OCI-LY3 (cell line): ENCODE results near the gene LDAF1.

ENCODE experiments used
- H2AFZ ChIP-seq: fragments of 200-600, 300-600 bp; shearing (Covaris generic); 2 replicates; pipeline ENCODE4 v1.6.0; 2014; ENCODE audit warnings: antibody characterized with exemption, low read depth, low read length
- H3K27ac ChIP-seq: fragments of 200-600, 300-600 bp; sonication (generic); 2 replicates; pipeline ENCODE4 v1.5.1; 2014; ENCODE audit warnings: mild to moderate bottlenecking, low read length, moderate library complexity, mixed read lengths
- H3K27me3 ChIP-seq: fragments of 200-600, 300-600 bp; sonication (generic); 2 replicates; pipeline ENCODE4 v1.6.1; 2014; ENCODE audit warnings: low read depth, low read length, mixed read lengths
- H3K36me3 ChIP-seq: fragments of 200-600, 300-600 bp; sonication (generic); replicated peaks from 2 replicates; pipeline ENCODE3; 2014; ENCODE audit warnings: low read depth, low read length, mixed read lengths
- H3K4me1 ChIP-seq: fragments of 300-600, 200-600 bp; sonication (generic); 2 replicates; pipeline ENCODE4 v1.6.1; 2014; ENCODE audit warnings: low read length, mixed read lengths
- H3K4me2 ChIP-seq: fragments of 200-600, 300-600 bp; sonication (generic); 2 replicates; pipeline ENCODE4 v1.6.1; 2014; ENCODE audit warnings: low read length, mixed read lengths
- H3K4me3 ChIP-seq: fragments of 300-600, 200-600 bp; sonication (generic); 2 replicates; pipeline ENCODE4 v1.5.1; 2014; ENCODE audit warnings: antibody characterized with exemption, mild to moderate bottlenecking, low read length, moderate library complexity
- H3K79me2 ChIP-seq: fragments of 300-600, 200-600 bp; shearing (Covaris generic); 2 replicates; pipeline ENCODE4 v1.6.1; 2014; ENCODE audit warnings: mild to moderate bottlenecking, low read length, mixed read lengths
- H3K9ac ChIP-seq: fragments of 300-600, 200-600 bp; shearing (Covaris generic); 2 replicates; pipeline ENCODE4 v1.6.0; 2014; ENCODE audit warnings: mild to moderate bottlenecking, low read length, moderate library complexity
- H3K9me3 ChIP-seq: fragments of 200-600, 300-600 bp; shearing (Covaris generic); 2 replicates; pipeline ENCODE4 v1.6.1; 2014; ENCODE audit warnings: low read length, mixed read lengths; ENCODE audit not compliant: insufficient read depth
- H4K20me1 ChIP-seq: fragments of 200-600, 300-600 bp; sonication (generic); 2 replicates; pipeline ENCODE4 v1.6.1; 2016; ENCODE audit warnings: low read length, mixed read lengths; ENCODE audit not compliant: insufficient read depth
- CTCF ChIP-seq: fragments of 200-600, 300-600 bp; sonication (generic); IDR thresholded peaks from 2 replicates; pipeline ENCODE4 v1.5.1; 2014; ENCODE audit warnings: antibody characterized with exemption, low read length, low read depth
- EZH2phosphoT487 ChIP-seq: fragments of 200-600 bp; shearing (Covaris generic); IDR thresholded peaks from 2 replicates; pipeline ENCODE4 v1.6.1; 2018; ENCODE audit warnings: antibody characterized with exemption, mixed run types, low read depth

The LDAF1 gene

DNA sequence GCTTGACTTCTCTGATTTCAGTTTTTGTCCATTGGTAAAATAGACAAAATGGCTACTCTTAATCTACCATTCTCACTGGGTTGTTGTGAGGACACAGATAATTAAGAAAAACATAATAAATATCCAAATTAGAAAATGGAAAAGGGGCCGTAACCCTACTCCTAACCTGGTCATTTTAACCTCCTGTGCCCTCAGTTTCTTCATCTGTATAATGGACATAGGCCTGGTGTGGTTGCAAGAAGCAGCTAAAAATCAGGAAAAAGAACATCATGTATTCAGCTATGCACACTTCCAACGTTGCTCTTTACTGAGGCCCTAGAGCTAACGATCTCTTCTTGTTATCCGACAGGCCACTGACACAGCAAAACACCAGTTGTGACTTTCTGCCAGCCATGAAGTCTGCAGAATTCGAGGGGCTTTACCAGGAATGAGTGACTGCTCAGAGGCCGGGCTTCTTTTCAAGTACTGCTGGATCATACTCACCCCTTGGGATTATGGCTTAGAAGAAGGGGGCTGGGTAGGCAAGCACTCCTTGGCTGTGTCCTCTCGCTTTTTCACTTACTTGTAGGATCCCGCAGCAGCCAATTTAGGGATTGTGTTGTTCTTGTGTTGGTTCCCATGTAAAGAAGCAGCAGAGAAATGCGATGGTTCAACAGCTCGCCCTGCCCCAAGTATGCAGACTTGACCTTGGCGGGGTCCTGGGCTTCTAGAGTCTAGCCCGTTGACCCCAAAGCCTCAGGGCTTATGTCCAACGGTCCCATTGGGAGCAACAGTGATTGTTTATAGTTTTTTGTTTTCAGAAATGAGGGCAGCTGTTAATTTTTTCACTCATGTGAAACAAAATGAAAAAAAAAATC is 20.9 kb downstream of the LDAF1 start:
- no peaks in the 10 kb centered on the region for H3K27me3 ChIP-seq
- no peaks in the 10 kb centered on the region for H3K79me2 ChIP-seq
- peaks cover 4% of the 10 kb centered on the region; the same call in 1 of the 2 replicates for H4K20me1 ChIP-seq
- H3K36me3 ChIP-seq, result peaks cover 83% of the 10 kb centered on the region
- H3K9ac ChIP-seq, result no peak overlapping the region
- TF ChIP-seq CTCF, result no peak
- TF ChIP-seq EZH2phosphoT487, result no peak
- H2AFZ ChIP-seq, result no peak overlapping the region
- H3K4me1 ChIP-seq, result peaks cover under 1% of the 10 kb centered on the region; the same call in 1 of the 2 replicates
- H3K27ac ChIP-seq, result no peak overlapping the region
- 0 out of 2 replicates have a peak, but pooled peaks cover 2% of the 10 kb centered on the region for H3K9me3 ChIP-seq
- no peak overlapping the region for H3K4me2 ChIP-seq
- no peak overlapping the region for H3K4me3 ChIP-seq

- Histone ChIP-seq H3K27ac (no peak overlapping the region), H3K4me1 (peaks cover 7% of the 10 kb centered on the region), H3K4me3 (no peak overlapping the region), H3K9ac (no peak overlapping the region), H2AFZ (no peak overlapping the region), H4K20me1 (peaks cover 4% of the 10 kb centered on the region; the same call in 1 of the 2 replicates), H3K9me3 (0 out of 2 replicates have a peak, but pooled peaks cover 7% of the 10 kb centered on the region), H3K4me2 (no peak overlapping the region), H3K79me2 (no peaks in the 10 kb centered on the region), H3K27me3 (no peaks in the 10 kb centered on the region), H3K36me3 (peaks cover 80% of the 10 kb centered on the region)
- TF ChIP-seq CTCF, result no peak
- TF ChIP-seq EZH2phosphoT487, result no peak
These were observed 21.5 kb downstream of the LDAF1 start for GRCh38 chr16:21179983-21180365.

- TF ChIP-seq EZH2phosphoT487, result no peak
- TF ChIP-seq CTCF, result no peak
- 0 out of 2 replicates have a peak, but pooled peaks cover 12% of the 10 kb centered on the region for H3K9me3 ChIP-seq
- H2AFZ ChIP-seq, result no peak overlapping the region
- H3K36me3 ChIP-seq, result peaks cover 55% of the 10 kb centered on the region
- H3K27ac ChIP-seq, result no peak overlapping the region
- no peaks in the 10 kb centered on the region for H3K79me2 ChIP-seq
- no peak overlapping the region for H3K4me2 ChIP-seq
- no peaks in the 10 kb centered on the region for H3K27me3 ChIP-seq
- no peaks in the 10 kb centered on the region; the same call in 1 of the 2 replicates for H4K20me1 ChIP-seq
- H3K4me3 ChIP-seq, result no peak overlapping the region
- H3K4me1 ChIP-seq, result peaks cover 18% of the 10 kb centered on the region
- no peak overlapping the region for H3K9ac ChIP-seq
These were observed 25.5 kb downstream of the LDAF1 start for GRCh38 chr16:21183995-21184394.

DNA sequence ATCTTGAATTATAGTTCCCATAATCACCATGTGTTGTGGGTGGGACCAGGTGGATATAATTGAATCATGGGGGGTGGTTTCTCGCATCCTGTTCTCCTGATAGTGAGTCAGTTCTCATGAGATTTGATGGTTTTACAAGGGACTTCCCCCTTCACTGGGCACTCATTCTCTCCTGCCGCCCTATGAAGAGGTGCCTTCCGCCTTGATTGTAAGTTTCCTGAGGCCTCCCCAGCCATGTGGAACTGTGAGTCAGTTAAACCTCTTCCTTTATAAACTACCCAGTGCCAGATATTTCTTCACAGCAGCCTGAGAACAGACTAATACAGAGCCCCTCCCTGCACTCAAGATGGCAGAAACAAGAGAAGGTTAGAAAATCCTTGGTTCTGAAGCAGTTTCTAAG is 26.4 kb downstream of the LDAF1 start:
- Histone ChIP-seq H3K9ac (no peak overlapping the region), H3K27ac (0 out of 2 replicates have a peak overlapping the region, but pooled peaks have one; percentile 6), H3K4me2 (no peak overlapping the region), H3K79me2 (no peaks in the 10 kb centered on the region), H3K36me3 (peaks cover 47% of the 10 kb centered on the region), H3K27me3 (peaks cover 5% of the 10 kb centered on the region), H2AFZ (no peak overlapping the region), H3K9me3 (0 out of 2 replicates have a peak, but pooled peaks cover 12% of the 10 kb centered on the region), H3K4me3 (no peak overlapping the region), H3K4me1 (peaks cover 25% of the 10 kb centered on the region), H4K20me1 (no peaks in the 10 kb centered on the region; the same call in 1 of the 2 replicates)
- TF ChIP-seq CTCF (no peak), EZH2phosphoT487 (no peak)
